Natural killer cell (primary cell): Measurements from ENCODE around the gene CSF1. TPM values are rescaled to one million over a fixed set of nuclear protein-coding genes. Genes with fewer than 3 reads are reported as not detected.

Experiments used
- ATAC-seq, 3 donors: fragments of 150-1000 bp in 2 of 3; fragments of 200-7000 bp in 1 of 3; cut with Tn5 transposase; 1 replicate in 1 of 3; 2 replicates in 2 of 3; pipeline ENCODE4 v1.10.0; 2021; ENCODE audit warnings: mild to moderate bottlenecking in 2 of 3, moderate library complexity in 2 of 3
- DNase-seq, 2 donors: peaks; one replicate each; pipeline versions ENCODE4 v3.0.0 to v3.0.0-alpha.2; 2013 to 2021; ENCODE audit warnings: mixed read lengths in 1 of 2
- H3K27ac ChIP-seq: one replicate; pipeline ENCODE4 v1.5.1; 2013; ENCODE audit warnings: mild to moderate bottlenecking, low read length
- H3K27me3 ChIP-seq: one replicate; pipeline ENCODE4 v1.6.1; 2013; ENCODE audit warnings: low read length; ENCODE audit not compliant: control insufficient read depth, insufficient read depth
- H3K36me3 ChIP-seq: one replicate; pipeline ENCODE4 v1.6.1; 2013; ENCODE audit warnings: low read length; ENCODE audit not compliant: control insufficient read depth, insufficient read depth
- H3K4me1 ChIP-seq: one replicate; pipeline ENCODE4 v1.6.1; 2013; ENCODE audit warnings: low read length; ENCODE audit not compliant: control insufficient read depth, insufficient read depth
- H3K4me3 ChIP-seq: one replicate; pipeline ENCODE4 v1.5.1; 2013; ENCODE audit warnings: low read length
- H3K9me3 ChIP-seq: one replicate; pipeline ENCODE4 v1.6.1; 2013; ENCODE audit warnings: low read length; ENCODE audit not compliant: control insufficient read depth, insufficient read depth
- H3K27ac Mint-ChIP-seq, 2 donors: one replicate each; pipeline ENCODE4 v1.8.0; 2022; ENCODE audit warnings: mild to moderate bottlenecking in 2 of 2, mixed read lengths in 2 of 2, moderate library complexity in 1 of 2
- H3K27me3 Mint-ChIP-seq, 2 donors: one replicate each; pipeline ENCODE4 v1.8.0; 2022; ENCODE audit warnings: low read depth in 2 of 2, mixed read lengths in 2 of 2
- H3K36me3 Mint-ChIP-seq: one replicate; pipeline ENCODE4 v1.8.0; 2022; ENCODE audit warnings: mixed read lengths
- H3K4me1 Mint-ChIP-seq, 2 donors: one replicate each; pipeline ENCODE4 v1.8.0; 2022; ENCODE audit warnings: mixed read lengths in 2 of 2
- H3K4me3 Mint-ChIP-seq: one replicate; pipeline ENCODE4 v1.8.0; 2022; ENCODE audit warnings: mild to moderate bottlenecking, moderate library complexity, mixed read lengths
- H3K9me3 Mint-ChIP-seq, 2 donors: one replicate each; pipeline ENCODE4 v1.8.0; 2022; ENCODE audit warnings: mixed read lengths in 2 of 2
- CTCF ChIP-seq: fragments of 200-600 bp; IDR thresholded peaks from one replicate; pipeline ENCODE4 v1.8.0; 2022; ENCODE audit warnings: antibody characterized with exemption
- WGBS: methylation state at CpG from one replicate; pipeline ENCODE4 v1.1.7; 2013; ENCODE audit warnings: missing lambda C conversion rate; ENCODE audit not compliant: insufficient coverage; 5-methylcytosine and 5-hydroxymethylcytosine counted together
- intact Hi-C: fragments of 100-400 bp; cut with micrococcal nuclease; formaldehyde crosslinking; loops from one replicate; pipeline ENCODE4 v1.14.2; 2022
- total RNA-seq, 4 donors: library from RNA; stranded (reverse); fragments of 120-200 nt in 1 of 4; gene quantifications; one replicate each; pipeline versions ENCODE4 v1.2.3 to v1.2.4, GENCODE V29; 2013 to 2022

CSF1 gene
- total RNA-seq, 3 donors from 2014 or later (not counting 1 experiment from before 2014, with no cell fraction given): 2.1 to 57.9 (median 3.7) TPM

- TF ChIP-seq CTCF: no peak
- H3K9me3 Mint-ChIP-seq: no peaks in the 10 kb centered on the region
- no peak for ATAC-seq
Measured at GRCh38 chr1:109959974-109960744, 49.5 kb downstream of the CSF1 start.

GRCh38 chr1:109960745-109961094 lies 50.1 kb downstream of the CSF1 start:
- no peak overlapping the region for H3K4me3 ChIP-seq
- no peak for TF ChIP-seq CTCF
- H3K27ac ChIP-seq: no peak overlapping the region
- intact Hi-C loops: no loop called here
- H3K4me1 ChIP-seq: no peaks in the 10 kb centered on the region
- ATAC-seq: no peak
- no peak overlapping the region for H3K27ac Mint-ChIP-seq
- no peak for DNase-seq
- H3K9me3 ChIP-seq: no peaks in the 10 kb centered on the region
- H3K4me1 Mint-ChIP-seq: no peaks in the 10 kb centered on the region
- H3K27me3 Mint-ChIP-seq: peaks cover 26 to 49% of the 10 kb centered on the region in 2 donors
- no peaks in the 10 kb centered on the region for H3K9me3 Mint-ChIP-seq
- whole genome bisulfite sequencing: 78% methylated on average over 1 of the region's 1 CpG
- peaks cover 2% of the 10 kb centered on the region for H3K27me3 ChIP-seq
- no peaks in the 10 kb centered on the region for H3K36me3 ChIP-seq
- no peaks in the 10 kb centered on the region for H3K36me3 Mint-ChIP-seq
- no peak overlapping the region for H3K4me3 Mint-ChIP-seq

More at GRCh38 chr1:109959974-109960744, 49.5 kb downstream of the CSF1 start:
- no peaks in the 10 kb centered on the region for H3K9me3 ChIP-seq
- no peaks in the 10 kb centered on the region for H3K4me1 ChIP-seq
- Mint-ChIP-seq H3K27me3 (peaks cover 23 to 44% of the 10 kb centered on the region in 2 donors), H3K4me1 (no peaks in the 10 kb centered on the region), H3K27ac (no peak overlapping the region), H3K4me3 (no peak overlapping the region), H3K36me3 (no peaks in the 10 kb centered on the region)
- intact Hi-C loops: no loop called here
- no peak overlapping the region for H3K4me3 ChIP-seq
- peaks cover 2% of the 10 kb centered on the region for H3K27me3 ChIP-seq
- no peaks in the 10 kb centered on the region for H3K36me3 ChIP-seq
- H3K27ac ChIP-seq: no peak overlapping the region
- DNase-seq: no peak
- WGBS: 97% methylated on average over 5 of the region's 7 CpGs

GRCh38 chr1:109963864-109964263 lies 53.2 kb downstream of the CSF1 start:
- no peaks in the 10 kb centered on the region for H3K36me3 Mint-ChIP-seq
- Histone ChIP-seq H3K36me3 (no peaks in the 10 kb centered on the region), H3K4me1 (no peaks in the 10 kb centered on the region), H3K27me3 (peaks cover 2% of the 10 kb centered on the region), H3K4me3 (no peak overlapping the region), H3K9me3 (no peaks in the 10 kb centered on the region), H3K27ac (no peak overlapping the region)
- no peaks in the 10 kb centered on the region for H3K4me1 Mint-ChIP-seq
- H3K27ac Mint-ChIP-seq: no peak overlapping the region
- peaks cover 22 to 46% of the 10 kb centered on the region in 2 donors for H3K27me3 Mint-ChIP-seq
- intact Hi-C loops: no loop called here
- WGBS: no CpG with 5 or more reads among the region's 1 CpG
- H3K9me3 Mint-ChIP-seq: no peaks in the 10 kb centered on the region
- no peak for DNase-seq
- no peak for TF ChIP-seq CTCF
- no peak overlapping the region for H3K4me3 Mint-ChIP-seq
- ATAC-seq: no peak
